ENCODE results near the gene MAL.

The MAL gene

DNA sequence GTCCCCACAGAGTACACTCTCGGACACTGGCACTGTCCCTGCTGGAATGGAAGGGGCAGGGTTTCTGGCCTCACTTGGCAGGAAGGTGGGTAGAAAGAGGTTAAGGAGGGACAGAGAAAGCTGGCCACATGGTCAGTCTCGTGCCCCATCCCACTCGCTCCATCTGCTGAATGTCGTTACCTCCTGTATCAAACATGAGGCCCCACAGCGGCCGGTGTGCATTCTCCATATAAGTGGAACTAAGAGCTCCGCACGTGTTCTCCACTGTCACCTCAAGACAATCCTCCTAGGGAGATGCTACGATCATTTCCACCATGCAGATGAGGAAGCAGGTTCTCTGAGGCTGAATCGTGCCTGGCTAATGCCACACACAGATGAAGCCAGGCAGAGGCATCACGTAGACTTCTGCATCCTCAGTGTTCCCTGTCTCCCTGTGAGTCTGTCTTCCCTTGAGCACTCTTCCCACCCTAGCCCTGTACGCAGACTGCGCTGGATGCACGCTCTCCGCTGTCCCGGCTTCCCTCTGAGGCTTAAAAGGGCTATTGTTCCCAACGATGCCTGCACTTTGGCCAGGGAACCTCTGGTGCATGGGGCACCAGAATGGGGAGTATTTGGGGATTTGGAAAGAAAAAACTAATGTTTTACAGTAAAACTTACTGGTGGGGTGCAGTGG lies 35.1 kb downstream of the MAL start:
- Histone ChIP-seq H3K4me3 (ENCODE audit: low read length, poor library complexity, severe bottlenecking) (no peak overlapping the region), H2AFZ (ENCODE audit: low read length) (no peak overlapping the region), H3F3A (ENCODE audit: low read depth) (no peaks in the 10 kb centered on the region)

DNA sequence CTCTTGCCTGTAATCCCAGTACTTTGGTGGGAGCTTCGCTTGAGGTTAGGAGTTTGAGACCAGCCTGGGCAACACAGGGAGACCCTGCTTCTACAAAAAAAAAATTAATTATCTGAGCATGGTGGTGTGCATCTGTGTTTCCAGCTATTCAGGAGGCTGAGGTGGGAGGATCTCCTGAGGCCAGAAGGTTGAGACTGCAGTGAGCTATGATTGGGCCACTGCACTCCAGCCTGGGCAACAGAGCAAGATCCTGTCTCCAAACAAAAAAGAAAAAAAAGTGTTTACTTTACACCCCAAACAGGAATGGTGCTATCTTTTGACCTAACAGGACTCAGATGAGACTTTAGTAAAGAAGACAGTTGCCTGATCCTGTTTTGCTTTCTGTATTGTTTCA lies 35.6 kb downstream of the MAL start:
- Histone ChIP-seq H3K9me2 (replicated peaks; ENCODE audit: low read depth, low read length) (no peaks in the 10 kb centered on the region), H2AFZ (ENCODE audit: low read length) (no peak overlapping the region), H3K27me3 (ENCODE audit: insufficient read depth, low read length, poor library complexity, severe bottlenecking) (no peaks in the 10 kb centered on the region), H3K79me2 (ENCODE audit: insufficient read depth, low read length) (no peaks in the 10 kb centered on the region), H3K36me3 (ENCODE audit: insufficient read depth, low read length) (no peaks in the 10 kb centered on the region), H3K4me3 (ENCODE audit: low read length, poor library complexity, severe bottlenecking) (no peak overlapping the region), H3K9me3 (ENCODE audit: insufficient read depth, low read depth, low read length) (no peaks in the 10 kb centered on the region), H4K20me1 (ENCODE audit: insufficient read depth, low read length, poor library complexity, severe bottlenecking) (no peaks in the 10 kb centered on the region), H3F3A (ENCODE audit: low read depth) (no peaks in the 10 kb centered on the region), H3K9ac (ENCODE audit: low read depth, low read length, poor library complexity, severe bottlenecking) (no peak overlapping the region), H3K4me1 (ENCODE audit: insufficient read depth, low read length, poor library complexity, severe bottlenecking) (no peaks in the 10 kb centered on the region), H3K4me2 (ENCODE audit: low read depth, low read length, poor library complexity, severe bottlenecking) (no peak overlapping the region)
- no peak for TF ChIP-seq EZH2phosphoT487 (IDR thresholded peaks at IDR 0.05; ENCODE audit: borderline replicate concordance)
- TF ChIP-seq, protein P1, sequence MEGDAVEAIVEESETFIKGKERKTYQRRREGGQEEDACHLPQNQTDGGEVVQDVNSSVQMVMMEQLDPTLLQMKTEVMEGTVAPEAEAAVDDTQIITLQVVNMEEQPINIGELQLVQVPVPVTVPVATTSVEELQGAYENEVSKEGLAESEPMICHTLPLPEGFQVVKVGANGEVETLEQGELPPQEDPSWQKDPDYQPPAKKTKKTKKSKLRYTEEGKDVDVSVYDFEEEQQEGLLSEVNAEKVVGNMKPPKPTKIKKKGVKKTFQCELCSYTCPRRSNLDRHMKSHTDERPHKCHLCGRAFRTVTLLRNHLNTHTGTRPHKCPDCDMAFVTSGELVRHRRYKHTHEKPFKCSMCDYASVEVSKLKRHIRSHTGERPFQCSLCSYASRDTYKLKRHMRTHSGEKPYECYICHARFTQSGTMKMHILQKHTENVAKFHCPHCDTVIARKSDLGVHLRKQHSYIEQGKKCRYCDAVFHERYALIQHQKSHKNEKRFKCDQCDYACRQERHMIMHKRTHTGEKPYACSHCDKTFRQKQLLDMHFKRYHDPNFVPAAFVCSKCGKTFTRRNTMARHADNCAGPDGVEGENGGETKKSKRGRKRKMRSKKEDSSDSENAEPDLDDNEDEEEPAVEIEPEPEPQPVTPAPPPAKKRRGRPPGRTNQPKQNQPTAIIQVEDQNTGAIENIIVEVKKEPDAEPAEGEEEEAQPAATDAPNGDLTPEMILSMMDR (conservative IDR thresholded peaks at IDR 0.05; ENCODE audit: low read length): no peak

More for the DNA sequence above, 35.1 kb downstream of the MAL start:
- Histone ChIP-seq H3K79me2 (ENCODE audit: insufficient read depth, low read length) (no peaks in the 10 kb centered on the region), H4K20me1 (ENCODE audit: insufficient read depth, low read length, poor library complexity, severe bottlenecking) (no peaks in the 10 kb centered on the region), H3K4me2 (ENCODE audit: low read depth, low read length, poor library complexity, severe bottlenecking) (no peak overlapping the region), H3K4me1 (ENCODE audit: insufficient read depth, low read length, poor library complexity, severe bottlenecking) (no peaks in the 10 kb centered on the region), H3K9me3 (ENCODE audit: insufficient read depth, low read depth, low read length) (no peaks in the 10 kb centered on the region), H3K9me2 (replicated peaks; ENCODE audit: low read depth, low read length) (no peaks in the 10 kb centered on the region), H3K36me3 (ENCODE audit: insufficient read depth, low read length) (no peaks in the 10 kb centered on the region), H3K9ac (ENCODE audit: low read depth, low read length, poor library complexity, severe bottlenecking) (no peak overlapping the region), H3K27me3 (ENCODE audit: insufficient read depth, low read length, poor library complexity, severe bottlenecking) (no peaks in the 10 kb centered on the region)
- no peak for TF ChIP-seq EZH2phosphoT487 (IDR thresholded peaks at IDR 0.05; ENCODE audit: borderline replicate concordance)

DNA sequence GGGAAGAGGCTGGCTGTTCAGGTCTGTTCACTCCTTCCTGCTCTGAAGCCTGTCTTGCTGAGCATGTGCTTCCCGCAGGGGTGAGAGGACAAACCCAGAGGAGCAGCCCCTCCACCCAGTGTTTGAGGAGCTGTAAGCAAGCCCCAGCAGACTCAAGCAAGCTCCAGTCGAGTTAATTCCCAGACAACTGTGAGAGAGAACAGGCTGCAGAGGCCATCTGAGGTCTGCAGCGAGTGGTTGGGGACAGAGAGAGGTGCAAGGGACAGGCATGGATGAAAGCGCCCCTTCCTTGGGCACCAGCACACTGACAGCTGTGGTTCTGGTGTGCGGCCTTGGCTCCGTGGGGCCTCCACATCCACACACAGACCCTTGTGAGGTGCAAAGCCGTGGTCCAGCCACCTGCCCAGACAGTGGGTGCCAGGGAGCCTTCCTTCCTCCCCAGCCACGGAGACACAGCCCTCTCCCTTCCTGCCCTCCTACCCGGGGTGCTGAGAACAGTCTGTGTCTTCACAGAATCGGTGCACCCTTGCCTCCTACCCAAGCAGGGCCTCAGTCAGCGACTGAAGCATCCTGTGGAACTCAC lies 36.2 kb downstream of the MAL start:
- Histone ChIP-seq H3K9ac (ENCODE audit: low read depth, low read length, poor library complexity, severe bottlenecking) (no peak overlapping the region), H3K9me3 (ENCODE audit: insufficient read depth, low read depth, low read length) (no peaks in the 10 kb centered on the region), H3K27me3 (ENCODE audit: insufficient read depth, low read length, poor library complexity, severe bottlenecking) (no peaks in the 10 kb centered on the region), H3F3A (ENCODE audit: low read depth) (no peaks in the 10 kb centered on the region), H3K4me2 (ENCODE audit: low read depth, low read length, poor library complexity, severe bottlenecking) (no peak overlapping the region), H3K36me3 (ENCODE audit: insufficient read depth, low read length) (no peaks in the 10 kb centered on the region), H3K4me1 (ENCODE audit: insufficient read depth, low read length, poor library complexity, severe bottlenecking) (no peaks in the 10 kb centered on the region), H3K79me2 (ENCODE audit: insufficient read depth, low read length) (no peaks in the 10 kb centered on the region), H2AFZ (ENCODE audit: low read length) (no peak overlapping the region), H3K4me3 (ENCODE audit: low read length, poor library complexity, severe bottlenecking) (no peak overlapping the region), H3K9me2 (replicated peaks; ENCODE audit: low read depth, low read length) (no peaks in the 10 kb centered on the region), H4K20me1 (ENCODE audit: insufficient read depth, low read length, poor library complexity, severe bottlenecking) (no peaks in the 10 kb centered on the region)
- TF ChIP-seq, protein P1 (conservative IDR thresholded peaks at IDR 0.05; ENCODE audit: low read length): no peak
- TF ChIP-seq EZH2phosphoT487 (IDR thresholded peaks at IDR 0.05; ENCODE audit: borderline replicate concordance): no peak
